Hepatocyte (in vitro differentiated cells): ENCODE results near the gene GRID2. TPM values are rescaled to one million over a fixed set of nuclear protein-coding genes. Genes with fewer than 3 reads are reported as not detected.

Experiments
- DNase-seq: peaks from one replicate; pipeline ENCODE4 v3.0.0-alpha.2; 2016; ENCODE audit warnings: low spot score
- H2AFZ ChIP-seq: fragments of 200-600 bp; sonication (generic); 2 replicates; pipeline ENCODE4 v1.6.0; 2016; ENCODE audit warnings: antibody characterized with exemption, mild to moderate bottlenecking
- H3K27ac ChIP-seq: fragments of 200-600 bp; sonication (generic); 2 replicates; pipeline ENCODE4 v1.5.1; 2016; ENCODE audit warnings: mild to moderate bottlenecking
- H3K27me3 ChIP-seq: fragments of 200-600 bp; sonication (generic); 2 replicates; pipeline ENCODE4 v1.6.1; 2016
- H3K36me3 ChIP-seq: fragments of 200-600 bp; sonication (generic); replicated peaks from 2 replicates; pipeline ENCODE4 v1.5.1; 2016; ENCODE audit warnings: low read depth; ENCODE audit not compliant: insufficient read depth
- H3K4me1 ChIP-seq: fragments of 200-600 bp; sonication (generic); 2 replicates; pipeline ENCODE4 v1.5.1; 2016; ENCODE audit warnings: mild to moderate bottlenecking, moderate library complexity; ENCODE audit not compliant: insufficient read depth
- H3K4me2 ChIP-seq: fragments of 200-600 bp; sonication (generic); 2 replicates; pipeline ENCODE4 v1.6.0; 2016
- H3K4me3 ChIP-seq: fragments of 200-600 bp; sonication (generic); 2 replicates; pipeline ENCODE4 v1.5.1; 2016; ENCODE audit warnings: mild to moderate bottlenecking
- H3K79me2 ChIP-seq: fragments of 200-600 bp; sonication (generic); 2 replicates; pipeline ENCODE4 v1.6.0; 2017; ENCODE audit warnings: mild to moderate bottlenecking
- H3K9me2 ChIP-seq: fragments of 200-600 bp; sonication (generic); replicated peaks from 2 replicates; pipeline ENCODE4 v1.6.0; 2017; ENCODE audit warnings: mild to moderate bottlenecking; ENCODE audit not compliant: insufficient read depth
- H3K9me3 ChIP-seq: fragments of 200-600 bp; sonication (generic); 2 replicates; pipeline ENCODE4 v1.5.1; 2016; ENCODE audit warnings: low read depth, mild to moderate bottlenecking
- H4K20me1 ChIP-seq: fragments of 200-600 bp; sonication (generic); 2 replicates; pipeline ENCODE4 v1.6.0; 2016; ENCODE audit warnings: mild to moderate bottlenecking; ENCODE audit not compliant: insufficient read depth, poor library complexity, severe bottlenecking
- EZH2 ChIP-seq: fragments of 200-600 bp; sonication (generic); IDR thresholded peaks from 2 replicates; pipeline ENCODE4 v1.6.1; 2016; ENCODE audit warnings: antibody characterized with exemption, mild to moderate bottlenecking, borderline replicate concordance
- EZH2phosphoT487 ChIP-seq: fragments of 200-600 bp; sonication (generic); IDR thresholded peaks from one replicate; pipeline ENCODE4 v1.6.1; 2018; ENCODE audit warnings: antibody characterized with exemption, mild to moderate bottlenecking, low read depth, moderate library complexity; ENCODE audit not compliant: unreplicated experiment, severe bottlenecking
- WGBS: methylation state at CpG from one replicate; pipeline ENCODE4 v1.1.6; 2016; ENCODE audit warnings: low lambda C conversion rate; ENCODE audit errors: missing lambda C conversion rate; 5-methylcytosine and 5-hydroxymethylcytosine counted together
- polyA plus RNA-seq: library from polyadenylated mRNA; unstranded; fragments of >200 nt; fragmentation: Nextera tagmentation; extraction: Ambion mirVana; gene quantifications from 2 replicates; pipeline ENCODE4 v1.2.1, GENCODE V29; 2016
- small RNA-seq: library from RNA; depleted of rRNA; stranded (forward); fragments of <200 nt; gene quantifications from one replicate; pipeline ENCODE3, GENCODE V24; 2014
- total RNA-seq: library from RNA; depleted of rRNA; stranded (reverse); fragments of >200 nt; gene quantifications from 2 replicates; pipeline ENCODE4 v1.2.3, GENCODE V29; 2014
- TF ChIP-seq, protein P1 (sequence below): fragments of 200-600 bp; sonication (generic); IDR thresholded peaks from 2 replicates; pipeline ENCODE4 v1.5.1; 2016; ENCODE audit warnings: antibody characterized with exemption, mild to moderate bottlenecking; ENCODE audit not compliant: poor library complexity

GRID2 gene
- total and polyA plus RNA-seq, 2 experiments from 2014 or later = 0.53 to 3.5 TPM

- TF ChIP-seq, protein P1, sequence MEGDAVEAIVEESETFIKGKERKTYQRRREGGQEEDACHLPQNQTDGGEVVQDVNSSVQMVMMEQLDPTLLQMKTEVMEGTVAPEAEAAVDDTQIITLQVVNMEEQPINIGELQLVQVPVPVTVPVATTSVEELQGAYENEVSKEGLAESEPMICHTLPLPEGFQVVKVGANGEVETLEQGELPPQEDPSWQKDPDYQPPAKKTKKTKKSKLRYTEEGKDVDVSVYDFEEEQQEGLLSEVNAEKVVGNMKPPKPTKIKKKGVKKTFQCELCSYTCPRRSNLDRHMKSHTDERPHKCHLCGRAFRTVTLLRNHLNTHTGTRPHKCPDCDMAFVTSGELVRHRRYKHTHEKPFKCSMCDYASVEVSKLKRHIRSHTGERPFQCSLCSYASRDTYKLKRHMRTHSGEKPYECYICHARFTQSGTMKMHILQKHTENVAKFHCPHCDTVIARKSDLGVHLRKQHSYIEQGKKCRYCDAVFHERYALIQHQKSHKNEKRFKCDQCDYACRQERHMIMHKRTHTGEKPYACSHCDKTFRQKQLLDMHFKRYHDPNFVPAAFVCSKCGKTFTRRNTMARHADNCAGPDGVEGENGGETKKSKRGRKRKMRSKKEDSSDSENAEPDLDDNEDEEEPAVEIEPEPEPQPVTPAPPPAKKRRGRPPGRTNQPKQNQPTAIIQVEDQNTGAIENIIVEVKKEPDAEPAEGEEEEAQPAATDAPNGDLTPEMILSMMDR = no peak
- TF ChIP-seq EZH2phosphoT487 (no peak), EZH2 (no peak)
- no peaks in the 10 kb centered on the region for H4K20me1 ChIP-seq
- no peak overlapping the region for H3K4me3 ChIP-seq
- no peaks in the 10 kb centered on the region for H3K36me3 ChIP-seq
- no peak overlapping the region for H3K4me2 ChIP-seq
- H3K79me2 ChIP-seq = no peaks in the 10 kb centered on the region
- no peak overlapping the region for H3K27ac ChIP-seq
- no peaks in the 10 kb centered on the region for H3K9me2 ChIP-seq
- H2AFZ ChIP-seq = no peak overlapping the region
- H3K9me3 ChIP-seq = no peaks in the 10 kb centered on the region
- peaks cover 5% of the 10 kb centered on the region for H3K27me3 ChIP-seq
- DNase-seq = no peak
- H3K4me1 ChIP-seq = no peaks in the 10 kb centered on the region
- WGBS = 86% methylated on average over 2 of the region's 2 CpGs
Observed at GRCh38 chr4:93813092-93813491, 1509.3 kb downstream of the GRID2 start.

GRCh38 chr4:93814141-93814540 is 1510.4 kb downstream of the GRID2 start:
- H3K79me2 ChIP-seq = no peaks in the 10 kb centered on the region
- H3K4me2 ChIP-seq = no peak overlapping the region
- H3K9me3 ChIP-seq = no peaks in the 10 kb centered on the region
- no peak for DNase-seq
- no peaks in the 10 kb centered on the region for H3K9me2 ChIP-seq
- H3K4me3 ChIP-seq = no peak overlapping the region
- H4K20me1 ChIP-seq = no peaks in the 10 kb centered on the region
- H3K27ac ChIP-seq = no peak overlapping the region
- no peaks in the 10 kb centered on the region for H3K36me3 ChIP-seq
- WGBS = 67% methylated on average over 3 of the region's 3 CpGs
- H3K4me1 ChIP-seq = no peaks in the 10 kb centered on the region
- H3K27me3 ChIP-seq = peaks cover 9% of the 10 kb centered on the region
- no peak overlapping the region for H2AFZ ChIP-seq
- TF ChIP-seq, protein P1 = no peak
- no peak for TF ChIP-seq EZH2
- no peak for TF ChIP-seq EZH2phosphoT487

GRCh38 chr4:93814722-93815121 is 1511.0 kb downstream of the GRID2 start:
- Histone ChIP-seq H3K79me2 (no peaks in the 10 kb centered on the region), H3K9me3 (no peaks in the 10 kb centered on the region), H3K9me2 (no peaks in the 10 kb centered on the region), H3K27me3 (peaks cover 11% of the 10 kb centered on the region), H4K20me1 (no peaks in the 10 kb centered on the region), H3K36me3 (no peaks in the 10 kb centered on the region), H3K4me1 (no peaks in the 10 kb centered on the region), H2AFZ (no peak overlapping the region), H3K4me3 (no peak overlapping the region), H3K27ac (no peak overlapping the region), H3K4me2 (no peak overlapping the region)
- TF ChIP-seq EZH2phosphoT487 (no peak), EZH2 (no peak)
- TF ChIP-seq, protein P1 = no peak
- 53% methylated on average over 4 of the region's 4 CpGs for WGBS
- no peak for DNase-seq

Small RNAs within 50 kb of the gene (small RNA-seq; reads per million reads assigned to genes)
- not detected for gene RNA5SP164
